Stimulated activated memory B cell treated with anti-CD40 and anti-IgM and Interleukin-4, amounts not matched to agents 10 μg/mL and 1 μg/mL and 100 μg/mL, for 72 hours (primary cell): ENCODE results near the gene CTXND1.

Experiments used
- ATAC-seq: fragments of 150-1000 bp; cut with Tn5 transposase; 2 replicates; pipeline ENCODE4 v1.10.0; 2021
- H3K27ac Mint-ChIP-seq: one replicate; pipeline ENCODE4 v1.8.0; 2022; ENCODE audit warnings: mild to moderate bottlenecking, mixed read lengths
- H3K27me3 Mint-ChIP-seq: one replicate; pipeline ENCODE4 v1.8.0; 2022; ENCODE audit warnings: mixed read lengths
- H3K36me3 Mint-ChIP-seq: one replicate; pipeline ENCODE4 v1.8.0; 2022; ENCODE audit warnings: mixed read lengths
- H3K4me1 Mint-ChIP-seq: one replicate; pipeline ENCODE4 v1.8.0; 2022; ENCODE audit warnings: mixed read lengths
- H3K4me3 Mint-ChIP-seq: one replicate; pipeline ENCODE4 v1.8.0; 2022; ENCODE audit warnings: mild to moderate bottlenecking, moderate library complexity, mixed read lengths
- H3K9me3 Mint-ChIP-seq: one replicate; pipeline ENCODE4 v1.8.0; 2022; ENCODE audit warnings: mixed read lengths

Gene CTXND1

DNA sequence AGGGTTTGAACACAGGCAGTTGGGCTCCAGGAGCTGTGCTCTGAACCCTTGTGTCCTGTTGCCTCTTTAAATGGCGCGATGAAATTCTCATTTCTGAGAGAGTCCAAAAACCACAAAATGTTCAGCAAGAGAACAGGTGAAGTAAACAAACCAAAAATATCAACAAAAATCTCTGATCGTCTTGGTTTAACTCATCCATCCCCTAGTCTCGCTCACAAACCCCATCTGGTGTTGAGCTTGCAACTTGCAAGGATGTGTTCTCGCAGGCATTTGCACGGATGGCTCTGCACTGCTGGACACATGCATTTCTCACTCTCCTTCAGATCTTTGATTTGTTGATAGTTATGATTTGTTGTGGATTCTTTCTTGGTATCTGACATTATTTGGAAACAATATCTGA is 68.1 kb downstream of the CTXND1 start:
- Mint-ChIP-seq H3K36me3 (peaks cover 70% of the 10 kb centered on the region), H3K9me3 (peaks cover 2% of the 10 kb centered on the region), H3K27me3 (no peaks in the 10 kb centered on the region), H3K4me1 (no peaks in the 10 kb centered on the region), H3K27ac (no peak overlapping the region), H3K4me3 (no peak overlapping the region)
- ATAC-seq = no peak

DNA sequence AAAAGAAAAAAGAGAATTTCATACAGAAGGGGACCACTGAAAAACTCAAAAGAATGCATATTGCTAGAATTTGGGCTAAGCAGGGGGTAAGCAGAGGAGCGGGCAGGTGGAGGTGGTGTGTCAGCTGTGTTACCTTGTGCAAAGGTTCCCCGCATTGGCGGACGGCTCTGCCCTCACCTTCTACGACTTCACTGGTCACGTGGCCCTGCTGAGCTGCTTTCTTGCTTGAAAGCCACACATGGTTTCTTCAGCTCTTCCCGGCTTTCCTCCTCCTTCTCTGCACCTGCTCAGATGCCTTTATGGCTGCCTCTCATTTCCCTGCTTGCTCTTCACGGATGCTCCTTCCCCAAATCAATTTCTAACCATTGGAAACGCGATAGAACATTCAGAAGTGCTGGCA is 68.7 kb downstream of the CTXND1 start:
- Mint-ChIP-seq H3K27ac (no peak overlapping the region), H3K4me1 (no peaks in the 10 kb centered on the region), H3K27me3 (no peaks in the 10 kb centered on the region), H3K9me3 (peaks cover 2% of the 10 kb centered on the region), H3K36me3 (peaks cover 69% of the 10 kb centered on the region), H3K4me3 (no peak overlapping the region)
- no peak for ATAC-seq

DNA sequence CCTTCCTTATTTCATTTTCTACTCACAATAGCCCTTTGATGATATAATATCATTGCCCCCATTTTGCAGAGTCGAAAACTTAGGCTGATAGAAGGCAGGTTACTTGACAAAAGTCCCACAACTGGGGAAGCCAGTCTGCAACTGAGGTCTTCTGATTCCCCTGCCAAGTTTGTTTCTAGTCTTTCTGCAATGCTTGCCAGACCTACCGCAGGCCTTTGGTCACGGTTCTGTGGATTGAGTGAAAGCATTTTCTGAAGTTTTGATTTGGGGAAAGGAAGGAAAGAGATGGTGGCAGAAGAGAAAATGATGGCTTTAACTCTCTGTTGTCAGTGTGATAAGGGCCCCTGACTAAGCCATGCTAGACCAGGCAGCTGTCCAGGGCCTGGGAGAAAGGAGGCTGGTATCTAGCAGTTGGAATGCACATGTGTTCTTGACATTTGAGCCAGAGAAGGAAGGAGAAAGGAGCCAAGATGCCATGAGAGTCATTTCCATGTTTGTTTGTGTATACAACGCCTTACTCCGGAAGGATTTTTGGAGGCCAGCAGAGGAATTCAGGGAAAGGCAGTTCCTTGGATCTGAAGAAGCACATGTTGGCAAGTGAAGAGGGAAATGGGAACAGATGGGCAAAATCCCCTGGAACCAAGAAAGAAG is 69.3 kb downstream of the CTXND1 start:
- Mint-ChIP-seq H3K36me3 (peaks cover 68% of the 10 kb centered on the region), H3K27ac (no peak overlapping the region)
- no peak for ATAC-seq

DNA sequence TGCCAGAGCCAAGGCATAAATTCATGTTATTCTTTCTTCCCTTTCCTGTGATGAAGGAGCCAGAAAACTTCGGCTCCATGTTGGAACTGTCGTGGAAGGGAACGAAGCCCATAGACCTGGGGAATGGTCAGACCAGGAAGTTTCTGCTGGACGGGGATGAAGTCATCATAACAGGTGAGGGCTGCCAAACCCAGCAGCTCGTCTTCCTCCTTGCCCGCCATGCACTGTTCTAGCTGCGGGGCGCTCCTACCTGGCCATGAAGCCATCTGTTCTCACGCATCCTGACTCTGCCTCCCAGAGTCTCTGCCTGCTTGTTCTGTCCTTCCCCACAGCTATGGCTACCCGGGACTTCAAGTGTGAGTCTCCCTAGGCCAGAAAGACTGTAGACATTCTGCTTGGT is 71.0 kb downstream of the CTXND1 start:
- Mint-ChIP-seq H3K36me3 (peaks cover 62% of the 10 kb centered on the region), H3K4me3 (no peak overlapping the region), H3K27ac (no peak overlapping the region), H3K4me1 (no peaks in the 10 kb centered on the region), H3K9me3 (peaks cover 2% of the 10 kb centered on the region), H3K27me3 (no peaks in the 10 kb centered on the region)
- no peak for ATAC-seq

More for the DNA sequence above, 69.3 kb downstream of the CTXND1 start:
- H3K4me3 Mint-ChIP-seq = no peak overlapping the region
- peaks cover 2% of the 10 kb centered on the region for H3K9me3 Mint-ChIP-seq
- no peaks in the 10 kb centered on the region for H3K27me3 Mint-ChIP-seq
- no peaks in the 10 kb centered on the region for H3K4me1 Mint-ChIP-seq

DNA sequence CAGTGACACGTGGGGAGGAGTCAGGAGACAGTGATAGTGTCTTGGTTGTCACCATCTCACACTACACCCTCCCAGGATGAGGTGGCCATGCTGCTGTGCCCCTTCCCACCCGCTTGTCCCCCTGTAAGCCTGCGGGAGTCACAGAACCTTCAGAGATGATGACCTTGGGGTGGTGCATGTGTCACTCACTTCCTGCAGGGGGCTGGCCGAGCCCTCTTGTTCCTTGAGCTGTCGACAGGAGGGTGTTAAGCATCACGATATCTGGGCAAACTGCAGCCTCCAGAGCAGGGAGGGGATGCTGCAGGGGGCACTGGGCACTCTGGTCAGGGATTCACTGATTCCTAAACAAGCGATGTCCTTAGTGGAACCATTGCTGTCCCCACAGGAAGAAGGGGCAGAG is 71.5 kb downstream of the CTXND1 start:
- peaks cover 2% of the 10 kb centered on the region for H3K9me3 Mint-ChIP-seq
- H3K4me3 Mint-ChIP-seq = no peak overlapping the region
- no peaks in the 10 kb centered on the region for H3K27me3 Mint-ChIP-seq
- H3K27ac Mint-ChIP-seq = no peak overlapping the region
- no peak for ATAC-seq
- no peaks in the 10 kb centered on the region for H3K4me1 Mint-ChIP-seq
- peaks cover 61% of the 10 kb centered on the region for H3K36me3 Mint-ChIP-seq

DNA sequence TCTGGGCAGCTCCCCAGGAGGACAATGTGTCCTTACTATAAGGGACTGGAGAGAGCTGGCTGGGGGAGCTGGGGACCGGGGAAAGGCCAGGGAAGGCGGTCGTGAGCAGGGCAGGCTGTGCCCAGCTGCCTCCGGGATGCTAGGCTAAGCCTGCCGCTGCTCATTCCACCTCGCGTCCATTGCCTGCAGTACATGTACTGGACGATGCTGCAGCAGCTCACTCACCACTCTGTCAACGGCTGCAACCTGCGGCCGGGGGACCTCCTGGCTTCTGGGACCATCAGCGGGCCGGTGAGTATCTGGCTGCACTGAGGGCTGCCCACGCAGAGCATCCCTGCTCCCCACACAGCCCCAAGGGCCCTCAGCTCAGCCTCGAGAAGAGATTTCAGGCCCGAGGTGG is 72.1 kb downstream of the CTXND1 start:
- Mint-ChIP-seq H3K27ac (no peak overlapping the region), H3K27me3 (no peaks in the 10 kb centered on the region), H3K36me3 (peaks cover 58% of the 10 kb centered on the region), H3K4me3 (no peak overlapping the region), H3K4me1 (no peaks in the 10 kb centered on the region), H3K9me3 (no peaks in the 10 kb centered on the region)
- ATAC-seq = no peak

DNA sequence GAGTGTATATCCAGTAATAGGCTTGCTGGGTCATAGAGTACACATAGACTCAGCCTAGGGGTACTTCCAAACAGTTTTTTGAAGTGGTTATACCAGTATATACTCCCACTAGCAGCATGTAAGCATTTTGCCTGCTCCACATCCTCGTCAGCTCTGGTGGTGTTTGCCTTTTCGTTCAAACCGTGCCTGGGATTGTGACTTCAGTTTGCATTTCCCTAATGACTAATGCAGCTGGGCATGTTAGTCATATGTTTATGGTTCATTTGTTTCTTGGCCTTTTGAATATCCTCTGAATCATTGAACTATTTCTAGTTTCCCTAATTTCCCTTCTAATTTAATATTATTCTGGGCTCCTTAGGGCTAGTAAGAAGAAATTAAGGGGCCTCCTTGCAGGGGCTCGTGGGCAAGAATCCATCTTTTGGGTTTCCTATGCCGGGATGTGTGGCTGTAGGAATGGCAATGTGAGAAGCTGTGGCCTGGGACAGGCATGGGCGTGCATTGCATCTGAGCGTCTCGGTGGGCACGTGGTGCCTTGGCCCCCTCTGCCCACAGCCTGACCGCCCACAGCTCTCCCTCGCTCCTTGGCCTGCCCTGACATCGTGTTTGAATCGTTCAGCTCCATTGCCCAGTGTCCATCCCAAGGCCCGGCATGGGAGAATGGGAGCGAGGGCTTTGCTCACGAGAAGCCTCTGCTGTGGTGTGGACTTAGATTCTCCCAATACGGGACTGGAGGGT is 72.8 kb downstream of the CTXND1 start:
- no peaks in the 10 kb centered on the region for H3K4me1 Mint-ChIP-seq
- no peak overlapping the region for H3K27ac Mint-ChIP-seq
- no peak overlapping the region for H3K4me3 Mint-ChIP-seq
- ATAC-seq = no peak
- peaks cover 60% of the 10 kb centered on the region for H3K36me3 Mint-ChIP-seq
- no peaks in the 10 kb centered on the region for H3K27me3 Mint-ChIP-seq
- no peaks in the 10 kb centered on the region for H3K9me3 Mint-ChIP-seq

DNA sequence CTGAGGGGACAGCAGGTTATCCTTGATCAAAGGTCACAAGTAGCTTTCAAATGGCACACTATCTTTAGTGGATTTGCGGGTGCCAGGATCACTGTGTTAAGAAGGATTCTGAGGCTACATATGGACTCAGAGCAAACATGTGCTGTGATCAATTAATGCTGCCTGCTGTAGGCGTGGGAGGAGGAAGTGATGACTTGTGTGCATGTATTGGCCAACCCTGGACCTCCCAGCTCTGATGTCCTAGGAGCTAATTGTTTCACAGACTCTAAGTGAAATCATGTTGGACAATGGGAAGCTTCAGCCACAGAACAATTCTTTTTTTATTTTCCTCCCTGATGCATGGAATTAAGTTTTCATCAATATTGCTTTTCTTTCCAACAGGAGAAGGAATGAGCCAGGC is 74.9 kb downstream of the CTXND1 start:
- ATAC-seq = no peak
- Mint-ChIP-seq H3K27ac (no peak overlapping the region), H3K4me3 (no peak overlapping the region), H3K9me3 (no peaks in the 10 kb centered on the region), H3K4me1 (no peaks in the 10 kb centered on the region), H3K27me3 (no peaks in the 10 kb centered on the region), H3K36me3 (peaks cover 52% of the 10 kb centered on the region)

DNA sequence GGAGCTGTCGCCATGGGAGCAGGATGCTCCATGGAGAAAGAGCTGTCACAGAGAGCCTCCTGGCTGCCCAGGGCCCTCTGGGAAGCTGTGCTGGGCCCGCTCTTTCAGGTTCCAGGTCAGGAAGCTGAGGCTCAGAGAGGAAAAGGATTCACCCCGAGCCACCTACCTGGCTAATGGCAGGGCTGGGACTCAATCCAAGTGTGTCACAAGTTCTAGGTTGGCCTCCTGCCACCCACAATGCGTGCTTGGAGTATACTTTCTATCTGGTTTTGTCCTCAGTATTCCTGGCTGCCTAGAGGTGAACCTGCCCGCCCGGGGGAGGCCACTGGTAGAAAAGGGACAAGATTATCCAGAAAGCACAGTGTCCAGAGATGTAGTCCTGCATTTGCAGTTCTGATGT is 75.6 kb downstream of the CTXND1 start:
- H3K4me3 Mint-ChIP-seq = no peak overlapping the region
- no peak for ATAC-seq
- peaks cover 47% of the 10 kb centered on the region for H3K36me3 Mint-ChIP-seq
- H3K4me1 Mint-ChIP-seq = no peaks in the 10 kb centered on the region
- H3K27me3 Mint-ChIP-seq = no peaks in the 10 kb centered on the region
- no peaks in the 10 kb centered on the region for H3K9me3 Mint-ChIP-seq
- H3K27ac Mint-ChIP-seq = no peak overlapping the region

DNA sequence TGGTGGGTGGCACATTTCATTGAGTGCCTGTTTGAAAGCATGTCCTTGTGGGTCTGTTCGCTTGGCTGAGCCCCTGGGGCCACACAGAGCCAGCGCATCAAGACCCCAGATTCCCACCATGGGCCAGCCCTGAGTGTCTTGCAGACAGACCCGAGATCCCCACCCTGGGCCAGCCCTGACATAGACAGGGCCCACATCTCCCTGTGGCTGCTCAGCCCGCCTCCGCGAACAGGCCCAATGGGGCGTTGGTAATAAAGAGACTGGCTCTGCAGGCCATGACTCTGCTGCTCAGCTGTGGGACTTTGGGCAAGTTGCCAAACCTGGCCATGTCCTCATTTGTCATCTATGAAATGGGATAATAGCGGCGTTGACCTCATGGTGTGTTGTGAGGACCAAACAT is 76.6 kb downstream of the CTXND1 start:
- ATAC-seq = no peak
- Mint-ChIP-seq H3K36me3 (peaks cover 45% of the 10 kb centered on the region), H3K4me1 (no peaks in the 10 kb centered on the region), H3K9me3 (no peaks in the 10 kb centered on the region), H3K27ac (no peak overlapping the region), H3K4me3 (no peak overlapping the region), H3K27me3 (no peaks in the 10 kb centered on the region)

DNA sequence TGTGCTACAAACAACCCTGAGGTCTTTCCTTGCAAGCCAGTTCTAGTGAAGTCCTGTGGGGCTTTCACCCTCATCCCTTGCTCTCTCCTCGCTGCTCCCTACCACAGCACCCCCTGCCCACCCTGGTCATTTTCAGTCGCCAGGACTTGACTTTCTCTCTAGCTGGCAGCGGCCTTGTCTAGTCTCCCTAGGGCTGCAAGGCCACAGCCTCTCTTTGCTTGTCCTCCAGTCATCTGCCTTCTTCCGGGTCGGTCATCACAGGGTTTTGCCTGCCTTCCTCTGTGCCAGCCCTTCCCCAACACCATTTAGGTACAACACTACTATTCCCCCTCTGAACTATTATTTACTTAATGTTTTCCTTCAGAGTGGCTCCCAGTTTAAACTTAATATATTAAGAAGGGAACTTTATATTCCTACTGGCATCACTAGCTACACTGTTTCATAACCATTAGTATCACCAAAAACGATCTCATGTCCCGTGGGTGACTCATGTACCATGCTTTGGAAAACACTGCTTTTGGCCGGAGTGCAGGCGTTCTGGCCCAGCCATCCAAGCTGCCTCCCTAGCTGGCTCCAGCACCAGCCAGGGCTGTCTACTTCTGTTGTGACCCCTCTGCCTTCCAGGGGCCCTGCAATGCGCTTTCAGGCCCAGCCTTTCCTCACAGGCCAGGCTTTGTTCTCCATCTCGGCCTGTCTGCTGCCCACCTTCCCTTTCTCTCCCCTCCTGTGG is 77.8 kb downstream of the CTXND1 start:
- H3K27ac Mint-ChIP-seq = no peak overlapping the region
- no peak for ATAC-seq
- no peaks in the 10 kb centered on the region for H3K27me3 Mint-ChIP-seq
- H3K36me3 Mint-ChIP-seq = peaks cover 41% of the 10 kb centered on the region
- no peaks in the 10 kb centered on the region for H3K9me3 Mint-ChIP-seq
- no peaks in the 10 kb centered on the region for H3K4me1 Mint-ChIP-seq
- no peak overlapping the region for H3K4me3 Mint-ChIP-seq

DNA sequence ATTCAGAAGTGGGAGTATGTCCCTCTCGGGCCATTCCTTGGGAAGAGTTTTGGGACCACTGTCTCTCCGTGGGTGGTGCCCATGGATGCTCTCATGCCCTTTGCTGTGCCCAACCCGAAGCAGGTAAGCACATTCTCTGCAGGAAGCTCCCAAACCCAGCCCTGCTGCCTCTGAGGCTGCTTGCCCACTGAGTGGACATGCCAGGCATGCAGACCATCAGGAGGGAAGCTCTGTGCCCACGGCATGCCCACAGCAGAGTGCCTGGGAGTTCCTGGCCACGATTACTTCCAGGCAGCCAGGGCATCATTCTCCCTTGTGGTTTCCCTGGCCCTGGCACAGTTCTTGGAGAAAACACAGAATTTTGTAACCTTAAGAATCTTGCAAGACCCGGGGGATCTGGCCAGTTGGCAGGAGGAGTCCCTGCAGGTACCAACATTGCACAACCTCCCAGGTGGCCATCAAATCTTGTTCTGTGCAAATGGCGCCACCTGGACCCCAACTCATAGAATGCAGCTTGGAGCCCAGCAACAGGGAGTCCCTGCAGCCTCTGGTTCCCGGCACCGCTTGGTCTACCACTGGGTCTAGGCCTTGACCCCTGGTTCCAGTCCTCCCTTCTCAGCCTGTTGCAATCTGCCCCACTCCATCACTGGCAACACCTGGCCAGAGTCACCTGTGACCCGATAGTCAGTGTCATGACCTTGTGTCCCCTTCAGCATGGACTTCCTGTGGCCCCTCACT is 78.8 kb downstream of the CTXND1 start:
- no peaks in the 10 kb centered on the region for H3K27me3 Mint-ChIP-seq
- no peaks in the 10 kb centered on the region for H3K4me1 Mint-ChIP-seq
- peaks cover 42% of the 10 kb centered on the region for H3K36me3 Mint-ChIP-seq
- H3K27ac Mint-ChIP-seq = no peak overlapping the region
- peak; percentile 76 for ATAC-seq
- no peak overlapping the region for H3K4me3 Mint-ChIP-seq
- H3K9me3 Mint-ChIP-seq = no peaks in the 10 kb centered on the region

DNA sequence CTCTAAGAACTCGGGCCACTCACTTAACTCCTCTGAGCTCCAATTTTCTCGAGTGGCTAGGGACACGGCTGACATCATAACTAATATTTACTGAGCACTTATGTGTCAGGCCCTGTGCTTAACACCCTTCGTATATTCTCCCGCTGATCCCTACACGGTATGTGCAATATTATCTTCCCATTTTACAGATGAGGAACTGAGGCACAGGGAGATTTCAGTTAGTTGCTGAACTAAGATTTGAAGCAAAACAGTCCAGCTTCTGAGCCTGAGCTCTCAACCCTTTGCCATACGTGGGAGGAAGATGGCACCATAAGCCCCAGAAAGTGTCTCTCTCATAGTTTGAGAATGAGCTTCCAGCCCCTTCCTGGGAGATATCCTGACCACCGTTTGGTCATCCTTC is 79.6 kb downstream of the CTXND1 start:
- Mint-ChIP-seq H3K4me1 (no peaks in the 10 kb centered on the region), H3K4me3 (no peak overlapping the region), H3K27ac (no peak overlapping the region), H3K9me3 (no peaks in the 10 kb centered on the region), H3K27me3 (no peaks in the 10 kb centered on the region), H3K36me3 (peaks cover 42% of the 10 kb centered on the region)
- ATAC-seq = no peak

DNA sequence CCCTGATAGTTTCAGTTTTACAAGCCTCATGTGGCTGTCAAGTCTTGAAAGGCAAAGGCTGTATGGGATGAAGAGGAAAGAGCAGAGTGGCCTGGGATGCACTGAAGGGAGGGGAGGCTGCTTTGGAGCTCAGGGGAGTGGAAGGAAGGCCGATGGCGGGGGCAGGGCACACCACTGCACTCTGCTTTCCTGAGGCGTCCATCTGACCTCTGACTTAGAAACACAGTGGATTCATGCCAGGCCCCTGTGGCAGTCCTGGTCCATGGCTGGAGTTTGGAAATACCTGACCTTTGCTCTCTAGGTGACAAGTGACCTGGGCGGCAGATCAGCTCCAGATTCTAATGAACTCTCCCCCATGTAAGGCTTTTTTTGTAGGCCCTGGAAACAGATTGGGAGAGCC is 80.2 kb downstream of the CTXND1 start:
- Mint-ChIP-seq H3K27ac (no peak overlapping the region), H3K36me3 (peaks cover 38% of the 10 kb centered on the region), H3K4me1 (no peaks in the 10 kb centered on the region), H3K27me3 (no peaks in the 10 kb centered on the region), H3K9me3 (no peaks in the 10 kb centered on the region), H3K4me3 (no peak overlapping the region)
- no peak for ATAC-seq

DNA sequence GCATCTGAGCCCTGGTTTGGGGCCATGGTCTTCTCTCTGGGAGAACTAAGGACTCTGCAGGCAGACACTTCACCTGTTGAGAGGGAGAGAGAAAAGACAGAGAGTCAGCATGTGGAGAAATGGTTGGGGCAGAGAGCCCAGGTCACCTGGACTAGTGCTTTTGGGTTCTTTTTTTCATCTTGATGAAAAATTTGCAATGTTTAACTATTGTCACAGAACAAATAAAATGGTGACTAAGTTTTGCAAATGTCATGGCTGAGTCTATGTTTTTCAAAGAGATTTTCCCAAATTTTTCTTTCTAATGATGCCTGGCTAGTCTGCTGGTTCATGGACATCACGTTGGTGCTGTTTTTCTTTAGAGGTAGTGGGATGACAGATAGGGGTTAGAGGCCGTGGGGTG is 81.4 kb downstream of the CTXND1 start:
- ATAC-seq = no peak
- H3K9me3 Mint-ChIP-seq = no peaks in the 10 kb centered on the region
- no peak overlapping the region for H3K27ac Mint-ChIP-seq
- no peak overlapping the region for H3K4me3 Mint-ChIP-seq
- H3K27me3 Mint-ChIP-seq = no peaks in the 10 kb centered on the region
- no peaks in the 10 kb centered on the region for H3K4me1 Mint-ChIP-seq
- H3K36me3 Mint-ChIP-seq = peaks cover 28% of the 10 kb centered on the region
